ENCODE measurements around the gene YWHAG.
A peak's percentile ranks its signal among the peaks of the same experiment; 100 is the strongest.

- TF ChIP-seq ZSCAN25 (CRISPR knock-in tag; IDR thresholded peaks at IDR 0.05) (no peak), MTF2 (CRISPR knock-in tag; IDR thresholded peaks at IDR 0.05; ENCODE audit: borderline replicate concordance) (no peak), ZNF326 (CRISPR knock-in tag; IDR thresholded peaks at IDR 0.05; ENCODE audit: borderline replicate concordance) (no peak), SP1 (IDR thresholded peaks at IDR 0.05) (no peak), SP1 (CRISPR knock-in tag; IDR thresholded peaks at IDR 0.05) (no peak), POLR2A (IDR thresholded peaks at IDR 0.05; ENCODE audit: insufficient read depth in 1 of 2, low read depth in 2 of 2, low read length in 2 of 2) (peak in 1 of 2 experiments; percentile 50; a peak in 2 of 4 replicates), ZFP41 (CRISPR knock-in tag; IDR thresholded peaks at IDR 0.05; ENCODE audit: borderline replicate concordance) (no peak), ZKSCAN1 (IDR thresholded peaks at IDR 0.05; ENCODE audit: low read length) (no peak), CTCF (CRISPR knock-in tag; IDR thresholded peaks at IDR 0.05) (no peak), SATB2 (CRISPR knock-in tag; IDR thresholded peaks at IDR 0.05) (no peak), MAFF (IDR thresholded peaks at IDR 0.05; ENCODE audit: low read depth, low read length) (no peak), MAFG (CRISPR knock-in tag; IDR thresholded peaks at IDR 0.05) (no peak), IKZF1 (IDR thresholded peaks at IDR 0.05) (no peak), RORA (CRISPR knock-in tag; IDR thresholded peaks at IDR 0.05) (no peak)
Observed at GRCh38 chr7:76408121-76408560, 49.4 kb upstream of the YWHAG start.
